Astrocyte (in vitro differentiated cells and primary cell): ENCODE results near the gene TBX5. TPM values are rescaled to one million over a fixed set of nuclear protein-coding genes. Genes with fewer than 3 reads are reported as not detected.

Source experiments
- DNase-seq: peaks from one replicate; pipeline ENCODE4 v3.0.0-alpha.2; 2010; ENCODE audit warnings: low read depth
- FAIRE-seq: peaks from 2 replicates; lab custom pipeline; 2011; peaks lifted over from hg19 to GRCh38; lab: Jason Lieb, UNC
- H2AFZ ChIP-seq: 2 replicates; pipeline ENCODE4 v1.6.0; 2012; ENCODE audit warnings: low read depth, low read length, inconsistent platforms
- H3K27ac ChIP-seq: 2 replicates; pipeline ENCODE4 v1.5.1; 2011; ENCODE audit warnings: low read depth, low read length, inconsistent platforms
- H3K27me3 ChIP-seq: 2 replicates; pipeline ENCODE4 v1.6.0; 2011; ENCODE audit warnings: low read length, inconsistent platforms; ENCODE audit not compliant: insufficient read depth
- H3K36me3 ChIP-seq: 2 replicates; pipeline ENCODE4 v1.5.1; 2011; ENCODE audit warnings: low read length, inconsistent platforms; ENCODE audit not compliant: insufficient read depth
- H3K4me1 ChIP-seq: 2 replicates; pipeline ENCODE4 v1.5.1; 2011; ENCODE audit warnings: low read length, inconsistent platforms; ENCODE audit not compliant: insufficient read depth
- H3K4me2 ChIP-seq: 2 replicates; pipeline ENCODE4 v1.6.0; 2012; ENCODE audit warnings: low read length, inconsistent platforms
- H3K4me3 ChIP-seq: 2 replicates; pipeline ENCODE4 v1.5.1; 2011; ENCODE audit warnings: low read depth, mild to moderate bottlenecking, low read length, inconsistent platforms; ENCODE audit not compliant: insufficient read depth
- H3K79me2 ChIP-seq: 2 replicates; pipeline ENCODE4 v1.6.0; 2012; ENCODE audit warnings: mild to moderate bottlenecking, low read length, inconsistent platforms; ENCODE audit not compliant: insufficient read depth
- H3K9ac ChIP-seq: 2 replicates; pipeline ENCODE4 v1.6.0; 2012; ENCODE audit warnings: mild to moderate bottlenecking, low read length, inconsistent platforms
- H3K9me3 ChIP-seq: 2 replicates; pipeline ENCODE4 v1.5.1; 2012; ENCODE audit warnings: low read depth, mild to moderate bottlenecking, low read length, inconsistent platforms; ENCODE audit not compliant: insufficient read depth
- H4K20me1 ChIP-seq: 2 replicates; pipeline ENCODE4 v1.6.0; 2012; ENCODE audit warnings: low read length, inconsistent platforms; ENCODE audit not compliant: insufficient read depth
- H3K27ac Mint-ChIP-seq: one replicate; pipeline ENCODE4 v1.8.0; 2021; ENCODE audit warnings: mild to moderate bottlenecking, mixed read lengths; ENCODE audit not compliant: unreplicated experiment
- H3K27me3 Mint-ChIP-seq: one replicate; pipeline ENCODE4 v1.8.0; 2021; ENCODE audit warnings: low read depth, mixed read lengths; ENCODE audit not compliant: unreplicated experiment
- H3K36me3 Mint-ChIP-seq: one replicate; pipeline ENCODE4 v1.8.0; 2021; ENCODE audit warnings: low read depth, mixed read lengths; ENCODE audit not compliant: unreplicated experiment
- H3K4me1 Mint-ChIP-seq: one replicate; pipeline ENCODE4 v1.8.0; 2021; ENCODE audit warnings: low read depth, mixed read lengths; ENCODE audit not compliant: unreplicated experiment
- H3K4me3 Mint-ChIP-seq: one replicate; pipeline ENCODE4 v1.8.0; 2021; ENCODE audit warnings: mild to moderate bottlenecking, moderate library complexity, mixed read lengths; ENCODE audit not compliant: unreplicated experiment
- H3K9me3 Mint-ChIP-seq: one replicate; pipeline ENCODE4 v1.8.0; 2021; ENCODE audit warnings: mild to moderate bottlenecking, mixed read lengths; ENCODE audit not compliant: unreplicated experiment
- CTCF ChIP-seq: IDR thresholded peaks from 2 replicates; pipeline ENCODE4 v1.5.1; 2011; ENCODE audit warnings: low read depth, mild to moderate bottlenecking, inconsistent platforms, low read length, moderate library complexity; ENCODE audit not compliant: insufficient read depth
- EZH2 ChIP-seq: IDR thresholded peaks from 2 replicates; pipeline ENCODE4 v1.6.1; 2012; ENCODE audit warnings: mild to moderate bottlenecking, low read length, inconsistent platforms; ENCODE audit not compliant: insufficient read depth
- total RNA-seq: library from RNA; stranded (reverse); gene quantifications from 2 replicates; pipeline ENCODE4 v1.2.1, GENCODE V29; 2021

The TBX5 gene
- total RNA-seq, 1 donor from 2014 or later: not detected

- Histone ChIP-seq H3K27me3 (peaks cover 84% of the 10 kb centered on the region), H3K27ac (no peak overlapping the region), H3K79me2 (no peaks in the 10 kb centered on the region), H3K36me3 (no peaks in the 10 kb centered on the region), H2AFZ (no peak overlapping the region), H4K20me1 (no peaks in the 10 kb centered on the region), H3K4me3 (no peak overlapping the region), H3K4me2 (no peak overlapping the region), H3K4me1 (no peaks in the 10 kb centered on the region), H3K9ac (no peak overlapping the region), H3K9me3 (peaks cover 3% of the 10 kb centered on the region)
- Mint-ChIP-seq H3K36me3 (no peaks in the 10 kb centered on the region), H3K4me3 (peak overlapping the region; percentile 5), H3K9me3 (peaks cover 15% of the 10 kb centered on the region), H3K27me3 (peaks cover 96% of the 10 kb centered on the region), H3K27ac (no peak overlapping the region), H3K4me1 (no peaks in the 10 kb centered on the region)
- TF ChIP-seq CTCF: no peak
- DNase-seq: no peak
- no peak for FAIRE-seq
Observed at GRCh38 chr12:114396869-114397719, 8.8 kb downstream of the TBX5 start.

GRCh38 chr12:114396153-114396868, 9.6 kb downstream of the TBX5 start:
- Histone ChIP-seq H3K27me3 (peaks cover 78% of the 10 kb centered on the region), H3K4me2 (no peak overlapping the region), H3K36me3 (no peaks in the 10 kb centered on the region), H3K9ac (no peak overlapping the region), H3K79me2 (no peaks in the 10 kb centered on the region), H3K27ac (no peak overlapping the region), H3K4me1 (no peaks in the 10 kb centered on the region), H4K20me1 (no peaks in the 10 kb centered on the region), H2AFZ (no peak overlapping the region), H3K4me3 (no peak overlapping the region), H3K9me3 (peaks cover 3% of the 10 kb centered on the region)
- Mint-ChIP-seq H3K4me3 (no peak overlapping the region), H3K9me3 (peaks cover 12% of the 10 kb centered on the region), H3K36me3 (no peaks in the 10 kb centered on the region), H3K4me1 (no peaks in the 10 kb centered on the region), H3K27me3 (peaks cover 95% of the 10 kb centered on the region), H3K27ac (no peak overlapping the region)
- DNase-seq: no peak
- TF ChIP-seq CTCF (no peak), EZH2 (peak; percentile 44)
- no peak for FAIRE-seq

GRCh38 chr12:114395755-114396152, 10.2 kb downstream of the TBX5 start:
- H3K79me2 ChIP-seq: no peaks in the 10 kb centered on the region
- H4K20me1 ChIP-seq: no peaks in the 10 kb centered on the region
- FAIRE-seq: no peak
- H3K4me1 ChIP-seq: no peaks in the 10 kb centered on the region
- H2AFZ ChIP-seq: no peak overlapping the region
- H3K4me1 Mint-ChIP-seq: no peaks in the 10 kb centered on the region
- H3K4me2 ChIP-seq: no peak overlapping the region
- no peak for DNase-seq
- H3K4me3 Mint-ChIP-seq: peak overlapping the region; percentile 11
- peak; percentile 30 for TF ChIP-seq EZH2
- no peak for TF ChIP-seq CTCF
- no peak overlapping the region for H3K27ac ChIP-seq
- H3K9me3 Mint-ChIP-seq: peaks cover 12% of the 10 kb centered on the region
- H3K27me3 ChIP-seq: peaks cover 73% of the 10 kb centered on the region
- peaks cover 95% of the 10 kb centered on the region for H3K27me3 Mint-ChIP-seq
- H3K27ac Mint-ChIP-seq: no peak overlapping the region
- H3K36me3 ChIP-seq: no peaks in the 10 kb centered on the region
- H3K36me3 Mint-ChIP-seq: no peaks in the 10 kb centered on the region
- no peak overlapping the region for H3K9ac ChIP-seq
- peaks cover 3% of the 10 kb centered on the region for H3K9me3 ChIP-seq
- H3K4me3 ChIP-seq: no peak overlapping the region
